SK-N-MC (cell line): ENCODE data around the gene GRAMD1B.
"Not testable (repeated sequence)": the region's sequence is repeated elsewhere in the genome, so short reads cannot be mapped to it uniquely, and the experiment has no call there.

Experiments used
- DNase-seq: peaks from one replicate; pipeline ENCODE4 v3.0.0-alpha.2; 2011; ENCODE audit warnings: low read depth, low spot score
- H3K27ac ChIP-seq: fragments of 200-600 bp; sonication (generic); 2 replicates; pipeline ENCODE4 v1.5.1; 2016; ENCODE audit warnings: mixed run types
- H3K36me3 ChIP-seq: fragments of 200-600 bp; sonication (generic); 2 replicates; pipeline ENCODE4 v1.6.1; 2017; ENCODE audit warnings: antibody characterized with exemption, low read length, mixed read lengths; ENCODE audit not compliant: insufficient read depth
- H3K4me3 ChIP-seq: fragments of 200-600 bp; sonication (generic); 2 replicates; pipeline ENCODE4 v1.5.1; 2016
- H3K9ac ChIP-seq: fragments of 200-600 bp; sonication (generic); 2 replicates; pipeline ENCODE4 v1.8.0; 2017; ENCODE audit warnings: mixed run types, mixed read lengths; ENCODE audit not compliant: insufficient read length
- H3K9me3 ChIP-seq: fragments of 200-600 bp; sonication (generic); 2 replicates; pipeline ENCODE4 v1.6.1; 2017; ENCODE audit warnings: low read depth, mild to moderate bottlenecking, antibody characterized with exemption, low read length, moderate library complexity, mixed read lengths
- EZH2 ChIP-seq: fragments of 200-600 bp; sonication (generic); IDR thresholded peaks from one replicate; pipeline ENCODE4 v1.6.1; 2017; ENCODE audit warnings: antibody characterized with exemption
- FOXP2 ChIP-seq: optimal IDR thresholded peaks from 2 replicates; pipeline ENCODE3; 2011; ENCODE audit warnings: mild to moderate bottlenecking, moderate library complexity; ENCODE audit not compliant: insufficient read depth; ENCODE audit errors: extremely low read length, control extremely low read depth
- POLR2AphosphoS5 ChIP-seq: IDR thresholded peaks from 2 replicates; pipeline ENCODE4 v1.6.1; 2012; ENCODE audit warnings: mild to moderate bottlenecking, low read depth, low read length, borderline replicate concordance

GRAMD1B gene

DNA sequence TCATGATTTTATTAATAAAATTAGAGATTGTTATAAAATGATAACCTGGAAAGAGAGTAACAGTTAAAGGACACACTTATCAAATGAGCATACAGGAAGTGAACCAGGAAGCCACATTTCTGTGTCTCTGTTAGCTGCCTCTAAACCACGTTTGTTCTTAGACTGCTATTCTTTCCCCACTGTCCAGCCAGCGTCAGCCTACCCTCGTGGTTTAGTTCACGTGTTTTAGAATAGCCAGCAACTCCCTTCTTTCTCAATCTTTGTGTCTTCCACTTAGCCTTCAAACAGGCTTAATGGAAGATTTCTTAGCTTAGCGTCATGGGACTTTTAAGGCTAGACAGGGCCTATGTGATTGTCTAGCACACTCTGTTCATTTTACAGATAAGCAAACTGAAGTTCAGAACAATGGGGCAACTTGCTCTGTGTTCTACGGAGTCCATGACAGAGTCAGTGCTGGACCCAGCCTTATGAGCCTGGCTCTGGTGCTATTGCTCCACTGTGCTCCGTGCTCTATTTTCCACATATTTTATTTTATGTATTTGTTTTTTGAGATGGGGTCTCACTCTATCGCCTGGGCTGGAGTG, 27.2 kb downstream of the GRAMD1B start:
- H3K9me3 ChIP-seq: no peaks in the 10 kb centered on the region
- no peak overlapping the region for H3K9ac ChIP-seq
- no peaks in the 10 kb centered on the region for H3K36me3 ChIP-seq
- no peak overlapping the region for H3K27ac ChIP-seq
- no peak overlapping the region for H3K4me3 ChIP-seq
- TF ChIP-seq EZH2 (no peak), FOXP2 (no peak), POLR2AphosphoS5 (no peak)
- no peak for DNase-seq

DNA sequence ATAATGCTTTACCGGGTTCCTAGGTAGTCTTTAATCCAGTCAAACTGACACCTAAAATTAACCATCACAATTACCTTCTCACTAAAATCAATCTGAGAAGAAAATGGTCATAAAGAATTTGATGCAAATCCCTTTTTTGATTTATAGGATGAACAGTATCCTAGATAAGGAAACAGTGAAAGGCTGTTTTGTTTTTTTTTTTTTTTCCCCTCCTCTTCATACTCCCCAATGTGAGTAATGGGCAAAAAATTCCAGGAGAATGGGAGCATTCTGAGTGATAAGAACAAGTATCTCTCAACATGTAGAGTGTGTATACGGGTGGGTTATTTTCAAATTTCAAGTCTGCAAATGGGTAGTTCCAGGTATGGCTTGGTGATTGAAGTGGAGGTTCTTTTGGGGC, 28.4 kb downstream of the GRAMD1B start:
- no peak overlapping the region for H3K4me3 ChIP-seq
- H3K36me3 ChIP-seq: no peaks in the 10 kb centered on the region
- DNase-seq: no peak
- no peaks in the 10 kb centered on the region for H3K9me3 ChIP-seq
- H3K27ac ChIP-seq: no peak overlapping the region
- TF ChIP-seq EZH2: no peak
- no peak for TF ChIP-seq FOXP2
- TF ChIP-seq POLR2AphosphoS5: no peak
- H3K9ac ChIP-seq: no peak overlapping the region

DNA sequence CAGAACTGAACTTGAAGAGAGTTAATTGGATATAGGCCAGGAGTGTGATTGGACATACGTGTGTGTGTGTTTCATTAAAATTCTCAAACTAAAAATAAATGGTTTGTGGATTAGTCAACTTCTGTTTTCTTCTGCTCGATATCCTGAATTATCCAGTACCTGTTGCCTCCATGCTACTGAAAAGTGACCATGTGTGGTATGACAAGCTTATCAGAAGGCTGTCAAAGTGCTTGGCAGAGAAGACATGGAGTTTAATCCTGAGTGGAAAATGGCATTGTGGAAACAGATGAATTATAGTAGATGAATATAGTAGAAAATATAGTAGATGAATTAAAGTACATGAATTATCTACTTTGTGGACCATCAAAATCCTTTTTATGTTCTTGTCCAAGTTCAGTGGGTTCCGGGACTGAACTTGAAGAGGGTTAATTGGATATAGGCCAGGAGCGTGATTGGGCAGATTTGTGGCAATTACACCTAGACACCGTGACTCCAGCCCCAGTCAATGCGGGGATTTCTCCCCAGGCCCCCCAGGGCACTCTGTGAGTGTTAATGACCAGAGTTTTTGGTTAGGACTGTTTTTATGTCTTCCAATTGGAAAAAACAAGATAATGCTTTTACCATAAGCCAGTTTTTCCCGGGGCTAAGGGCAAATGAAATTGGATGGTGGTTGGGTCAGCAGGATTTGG, 30.1 kb downstream of the GRAMD1B start:
- DNase-seq: no peak
- H3K4me3 ChIP-seq: no peak overlapping the region
- H3K27ac ChIP-seq: no peak overlapping the region
- no peaks in the 10 kb centered on the region for H3K36me3 ChIP-seq
- H3K9me3 ChIP-seq: no peaks in the 10 kb centered on the region
- H3K9ac ChIP-seq: no peak overlapping the region
- no peak for TF ChIP-seq FOXP2
- TF ChIP-seq EZH2: no peak
- no peak for TF ChIP-seq POLR2AphosphoS5

DNA sequence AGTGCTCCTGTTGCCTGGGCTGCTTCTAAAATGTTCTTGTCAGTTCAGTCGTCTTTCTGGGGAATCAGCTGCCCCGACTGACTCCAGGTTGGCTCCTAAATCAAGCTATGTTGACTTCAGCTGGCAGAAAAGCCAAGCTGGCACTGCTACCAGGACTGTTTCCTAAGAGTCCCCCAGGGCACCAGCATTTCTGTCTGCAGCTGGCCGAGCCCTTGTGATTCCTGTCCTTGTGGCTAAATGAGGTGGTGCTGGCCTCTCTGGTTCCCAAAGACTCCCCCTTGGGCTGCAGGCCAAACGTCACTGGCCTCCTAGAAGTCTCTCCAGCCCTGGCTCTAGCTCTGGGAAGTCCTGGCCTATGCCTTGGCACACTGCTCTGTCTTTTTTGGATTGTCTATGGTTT, 31.1 kb downstream of the GRAMD1B start:
- Histone ChIP-seq H3K36me3 (no peaks in the 10 kb centered on the region), H3K9me3 (no peaks in the 10 kb centered on the region), H3K9ac (no peak overlapping the region), H3K27ac (no peak overlapping the region), H3K4me3 (no peak overlapping the region)
- TF ChIP-seq POLR2AphosphoS5: no peak
- no peak for TF ChIP-seq FOXP2
- TF ChIP-seq EZH2: no peak
- no peak for DNase-seq

DNA sequence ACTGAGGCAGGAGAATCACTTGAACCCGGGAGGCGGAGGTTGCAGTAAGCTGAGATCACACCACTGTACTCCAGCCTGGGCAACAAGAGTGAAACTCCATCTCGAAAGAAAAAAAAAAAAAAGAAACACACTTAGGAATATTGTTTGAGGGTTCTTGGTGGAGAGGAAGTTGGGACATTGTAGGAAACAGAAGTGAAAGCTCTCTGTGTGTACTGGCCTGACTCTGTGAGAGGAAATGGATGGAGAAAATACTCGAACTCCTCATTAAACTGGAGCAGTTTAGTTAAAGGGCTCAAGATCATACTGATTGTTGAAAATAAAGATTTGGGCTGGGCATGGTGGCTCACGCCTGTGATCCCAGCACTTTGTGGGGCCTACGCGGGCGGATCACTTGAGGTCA, 35.6 kb downstream of the GRAMD1B start:
- not testable (repeated sequence) for H3K27ac ChIP-seq

DNA sequence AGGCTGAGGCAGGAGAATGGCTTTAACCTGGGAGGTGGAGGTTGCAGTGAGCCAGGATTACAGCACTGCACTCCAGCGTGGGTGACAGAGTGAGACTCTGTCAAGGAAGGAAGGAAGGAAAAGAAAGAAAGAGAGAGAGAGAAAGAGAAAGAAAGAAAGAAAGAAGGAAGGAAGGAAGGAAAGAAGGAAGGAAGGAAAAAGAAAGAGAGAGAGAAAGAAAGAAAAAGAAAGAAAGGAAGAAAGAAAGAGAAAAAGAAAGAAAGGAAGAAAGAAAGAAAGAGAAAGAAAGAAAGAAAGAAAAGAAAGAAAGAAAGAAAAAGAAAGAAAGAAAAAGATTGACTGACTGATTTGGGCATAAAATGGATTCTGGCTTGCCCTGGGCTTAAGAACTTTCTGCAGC, 36.1 kb downstream of the GRAMD1B start:
- H3K9me3 ChIP-seq, H3K27ac ChIP-seq, H3K36me3 ChIP-seq, DNase-seq, H3K4me3 ChIP-seq, H3K9ac ChIP-seq: not testable (repeated sequence)

More for the DNA sequence above, 35.6 kb downstream of the GRAMD1B start:
- not testable (repeated sequence) for DNase-seq, H3K4me3 ChIP-seq, H3K36me3 ChIP-seq, H3K9me3 ChIP-seq, H3K9ac ChIP-seq

DNA sequence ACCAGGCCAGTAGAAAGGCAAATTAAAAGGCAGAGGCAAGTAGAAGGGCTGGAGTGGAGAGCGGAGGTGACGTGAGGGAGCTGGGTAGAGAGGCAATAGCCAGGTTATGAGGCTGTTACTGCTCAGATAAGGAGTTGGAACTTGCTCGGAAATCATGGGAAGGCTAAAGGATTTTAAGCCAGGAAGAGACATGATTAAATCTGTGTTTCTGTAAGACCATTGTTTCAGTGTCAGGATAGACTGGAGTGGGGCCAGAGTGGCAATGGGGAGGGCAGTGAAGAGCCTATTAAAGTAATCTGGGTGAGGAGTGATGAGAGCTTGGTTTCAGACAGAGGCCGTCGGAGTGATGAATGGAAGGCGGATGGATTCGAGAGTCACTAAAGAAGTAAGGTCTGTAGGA, 39.0 kb downstream of the GRAMD1B start:
- Histone ChIP-seq H3K36me3 (no peaks in the 10 kb centered on the region), H3K9me3 (no peaks in the 10 kb centered on the region), H3K27ac (no peak overlapping the region), H3K4me3 (no peak overlapping the region), H3K9ac (no peak overlapping the region)
- no peak for DNase-seq
- no peak for TF ChIP-seq POLR2AphosphoS5

DNA sequence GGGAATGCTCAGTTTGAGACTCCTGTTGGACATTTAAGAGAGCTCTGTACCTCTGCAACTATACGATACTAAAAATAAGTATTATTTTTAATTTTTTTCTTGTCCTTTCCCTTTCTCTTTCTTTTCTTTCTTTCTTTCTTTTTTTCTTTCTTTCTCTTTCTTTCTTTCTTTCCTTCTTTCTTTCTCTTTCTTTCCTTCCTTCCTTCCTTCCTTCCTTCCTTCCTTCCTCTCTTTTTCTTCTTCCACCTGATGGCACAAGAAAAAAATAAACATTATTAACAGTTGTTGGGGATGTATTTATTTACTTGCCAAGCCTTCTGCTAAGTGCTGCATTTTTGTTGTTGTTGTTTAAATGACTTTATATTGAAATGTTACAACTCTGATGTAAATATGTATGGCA, 39.5 kb downstream of the GRAMD1B start:
- H3K27ac ChIP-seq: no peak overlapping the region
- TF ChIP-seq EZH2 (no peak), POLR2AphosphoS5 (no peak), FOXP2 (no peak)

DNA sequence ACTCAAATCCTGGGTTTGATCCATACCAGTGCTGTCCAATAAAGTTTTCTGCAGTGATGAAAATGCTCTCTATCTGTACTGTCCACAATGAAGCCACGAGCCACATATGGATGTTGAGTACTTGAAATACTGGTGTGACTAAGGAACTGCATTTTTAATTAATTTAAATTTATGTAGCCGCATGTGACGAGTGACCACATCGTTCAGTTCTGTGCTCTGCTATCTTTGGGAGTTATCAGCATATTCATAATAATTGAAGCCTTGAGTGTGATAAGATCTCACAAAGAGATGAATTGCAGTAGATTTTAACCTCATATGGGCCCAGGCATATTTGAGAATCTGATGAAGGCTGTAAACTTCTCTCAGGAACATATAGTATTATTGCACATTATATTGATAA, 40.8 kb downstream of the GRAMD1B start:
- TF ChIP-seq POLR2AphosphoS5 (no peak), FOXP2 (no peak), EZH2 (no peak)
- H3K27ac ChIP-seq: no peak overlapping the region
- H3K4me3 ChIP-seq: no peak overlapping the region
- H3K9ac ChIP-seq: no peak overlapping the region
- H3K36me3 ChIP-seq: no peaks in the 10 kb centered on the region
- DNase-seq: no peak
- no peaks in the 10 kb centered on the region for H3K9me3 ChIP-seq

More for the DNA sequence above, 39.5 kb downstream of the GRAMD1B start:
- DNase-seq: no peak
- no peak overlapping the region for H3K9ac ChIP-seq
- H3K4me3 ChIP-seq: no peak overlapping the region
- H3K36me3 ChIP-seq: no peaks in the 10 kb centered on the region
- H3K9me3 ChIP-seq: no peaks in the 10 kb centered on the region
